Erythroblast (primary cell): ENCODE results near the gene EBNA1BP2.

Experiments
- GATA1 ChIP-seq: IDR thresholded peaks from 2 replicates; pipeline ENCODE4 v1.6.1; 2011; ENCODE audit warnings: low read depth, mild to moderate bottlenecking, control low read depth, low read length, moderate library complexity
- POLR2A ChIP-seq: IDR thresholded peaks from 2 replicates; pipeline ENCODE4 v1.6.1; 2011; ENCODE audit warnings: mild to moderate bottlenecking, low read length

GRCh38 chr1:43149889-43150288 lies 22.2 kb downstream of the EBNA1BP2 start:
- TF ChIP-seq POLR2A (no peak), GATA1 (no peak)
